ENCODE results near the gene PDE1C. TPM values are rescaled to one million over a fixed set of nuclear protein-coding genes. Genes with fewer than 3 reads are reported as not detected.

The PDE1C gene
- total RNA-seq, 2 experiments from 2014 or later = not detected

DNA sequence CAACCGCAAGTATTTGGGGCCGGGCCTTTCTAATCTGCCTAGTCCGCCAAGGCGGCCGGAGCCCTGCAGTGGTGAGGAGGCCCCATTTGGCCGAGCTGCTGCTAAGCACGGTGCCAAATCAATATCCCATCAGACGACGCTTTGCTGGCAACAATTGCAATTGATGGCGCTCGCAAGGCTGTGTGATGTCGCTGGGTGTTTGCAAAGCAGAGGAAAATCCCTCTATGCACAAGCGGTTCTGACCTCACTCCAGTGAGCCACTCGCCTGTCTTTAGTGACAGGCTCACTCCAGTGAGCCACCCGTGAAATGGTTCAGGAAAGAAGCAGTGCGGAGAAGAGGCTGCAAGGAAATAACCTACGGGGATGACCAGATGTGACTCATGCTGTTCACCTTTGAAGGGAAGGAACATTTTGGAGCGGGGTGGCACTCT, 18.3 kb upstream of the PDE1C start:
- ChIA-PET CTCF (ENCODE audit: unreplicated experiment) (no interaction called here), POLR2A (no interaction called here)
- H3K9me3 ChIP-seq (ENCODE audit: low read length) = no peaks in the 10 kb centered on the region
- no TSS peak for BruUV-seq (replicated peaks)
- H2AFZ ChIP-seq (ENCODE audit: low read length) = no peak overlapping the region
- H3K4me2 ChIP-seq (ENCODE audit: low read length) = no peak overlapping the region
- H3K4me3 ChIP-seq (ENCODE audit: low read depth, low read length, poor library complexity, severe bottlenecking) = no peak overlapping the region
- no peaks in the 10 kb centered on the region for H3K4me1 ChIP-seq (ENCODE audit: insufficient read depth, low read length, poor library complexity, severe bottlenecking)
- intact Hi-C loops (cut with micrococcal nuclease; ENCODE audit: unreplicated experiment) = no loop called here
- H3K9me2 ChIP-seq (ENCODE audit: insufficient read depth, low read length) = no peaks in the 10 kb centered on the region
- TF ChIP-seq, protein P1, sequence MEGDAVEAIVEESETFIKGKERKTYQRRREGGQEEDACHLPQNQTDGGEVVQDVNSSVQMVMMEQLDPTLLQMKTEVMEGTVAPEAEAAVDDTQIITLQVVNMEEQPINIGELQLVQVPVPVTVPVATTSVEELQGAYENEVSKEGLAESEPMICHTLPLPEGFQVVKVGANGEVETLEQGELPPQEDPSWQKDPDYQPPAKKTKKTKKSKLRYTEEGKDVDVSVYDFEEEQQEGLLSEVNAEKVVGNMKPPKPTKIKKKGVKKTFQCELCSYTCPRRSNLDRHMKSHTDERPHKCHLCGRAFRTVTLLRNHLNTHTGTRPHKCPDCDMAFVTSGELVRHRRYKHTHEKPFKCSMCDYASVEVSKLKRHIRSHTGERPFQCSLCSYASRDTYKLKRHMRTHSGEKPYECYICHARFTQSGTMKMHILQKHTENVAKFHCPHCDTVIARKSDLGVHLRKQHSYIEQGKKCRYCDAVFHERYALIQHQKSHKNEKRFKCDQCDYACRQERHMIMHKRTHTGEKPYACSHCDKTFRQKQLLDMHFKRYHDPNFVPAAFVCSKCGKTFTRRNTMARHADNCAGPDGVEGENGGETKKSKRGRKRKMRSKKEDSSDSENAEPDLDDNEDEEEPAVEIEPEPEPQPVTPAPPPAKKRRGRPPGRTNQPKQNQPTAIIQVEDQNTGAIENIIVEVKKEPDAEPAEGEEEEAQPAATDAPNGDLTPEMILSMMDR (conservative IDR thresholded peaks at IDR 0.05; ENCODE audit: low read length) = no peak
- no peak for TF ChIP-seq EZH2phosphoT487 (IDR thresholded peaks at IDR 0.05; ENCODE audit: borderline replicate concordance, low read depth, low read length)
- no peaks in the 10 kb centered on the region for H3K79me2 ChIP-seq (ENCODE audit: insufficient read depth, low read depth, low read length)
- H3K36me3 ChIP-seq (ENCODE audit: insufficient read depth, low read length) = no peaks in the 10 kb centered on the region
- H3K27ac ChIP-seq (ENCODE audit: low read depth, low read length, poor library complexity, severe bottlenecking) = no peak overlapping the region
- H4K20me1 ChIP-seq (ENCODE audit: insufficient read depth, low read length) = no peaks in the 10 kb centered on the region
- DNase-seq (ENCODE audit: low spot score) = no peak

DNA sequence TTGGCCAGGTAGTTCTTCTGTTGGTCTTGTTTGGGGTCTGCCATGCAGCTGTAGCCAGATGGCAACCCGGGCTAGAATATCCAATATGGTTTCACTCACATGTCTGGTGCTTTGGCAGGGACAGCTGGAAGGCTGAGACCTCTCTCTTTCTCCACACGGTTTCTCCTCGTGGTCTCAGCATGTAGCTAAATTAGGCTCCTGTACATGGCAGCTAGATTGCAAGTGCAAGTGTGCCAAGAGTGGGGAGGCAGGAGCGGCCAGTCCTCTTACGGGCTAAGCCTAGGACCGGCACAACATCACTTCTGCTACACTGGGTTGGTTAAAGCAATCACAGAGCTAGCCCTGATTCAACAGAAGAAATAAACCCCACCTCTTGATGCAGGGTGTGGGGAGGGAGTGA, 9.3 kb upstream of the PDE1C start:
- Histone ChIP-seq H3K27ac (ENCODE audit: low read depth, low read length, poor library complexity, severe bottlenecking) (no peak overlapping the region), H2AFZ (ENCODE audit: low read length) (no peak overlapping the region), H3K4me2 (ENCODE audit: low read length) (no peak overlapping the region), H3K4me3 (ENCODE audit: low read depth, low read length, poor library complexity, severe bottlenecking) (no peak overlapping the region), H3K9me3 (ENCODE audit: low read length) (no peaks in the 10 kb centered on the region), H3K9me2 (ENCODE audit: insufficient read depth, low read length) (no peaks in the 10 kb centered on the region), H3K36me3 (ENCODE audit: insufficient read depth, low read length) (no peaks in the 10 kb centered on the region), H3K79me2 (ENCODE audit: insufficient read depth, low read depth, low read length) (no peaks in the 10 kb centered on the region), H4K20me1 (ENCODE audit: insufficient read depth, low read length) (no peaks in the 10 kb centered on the region), H3K4me1 (ENCODE audit: insufficient read depth, low read length, poor library complexity, severe bottlenecking) (no peaks in the 10 kb centered on the region)
- POLR2A ChIA-PET = no interaction called here
- intact Hi-C loops (cut with micrococcal nuclease; ENCODE audit: unreplicated experiment) = no loop called here
- CTCF ChIA-PET (ENCODE audit: unreplicated experiment) = no interaction called here
- no peak for TF ChIP-seq EZH2phosphoT487 (IDR thresholded peaks at IDR 0.05; ENCODE audit: borderline replicate concordance, low read depth, low read length)
- TF ChIP-seq, protein P1 (conservative IDR thresholded peaks at IDR 0.05; ENCODE audit: low read length) = no peak
- BruUV-seq (replicated peaks) = no TSS peak
- DNase-seq (ENCODE audit: low spot score) = no peak

DNA sequence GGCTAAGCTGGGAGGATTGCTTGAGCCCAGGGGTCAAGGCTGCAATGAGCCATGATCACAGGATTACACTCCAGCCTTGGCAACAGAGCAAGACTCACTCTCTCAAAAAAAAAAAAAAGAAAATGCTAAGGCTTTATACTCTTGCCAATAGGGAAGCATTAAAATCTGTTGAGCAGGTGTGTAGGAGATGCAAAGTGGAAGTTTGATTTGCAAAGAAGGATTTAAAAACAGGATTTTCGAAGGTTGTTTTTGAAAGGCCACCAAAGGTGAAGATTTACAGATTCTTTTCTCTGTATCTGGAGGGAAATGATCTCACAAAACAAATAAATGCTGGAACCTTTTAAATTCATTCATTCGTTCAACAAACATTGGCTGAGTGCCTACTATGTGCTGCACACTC, 8.6 kb upstream of the PDE1C start:
- ChIA-PET CTCF (ENCODE audit: unreplicated experiment) (no interaction called here), POLR2A (no interaction called here)
- Histone ChIP-seq H2AFZ (ENCODE audit: low read length) (no peak overlapping the region), H4K20me1 (ENCODE audit: insufficient read depth, low read length) (no peaks in the 10 kb centered on the region), H3K4me3 (ENCODE audit: low read depth, low read length, poor library complexity, severe bottlenecking) (no peak overlapping the region), H3K9me3 (ENCODE audit: low read length) (no peaks in the 10 kb centered on the region), H3K4me2 (ENCODE audit: low read length) (no peak overlapping the region), H3K79me2 (ENCODE audit: insufficient read depth, low read depth, low read length) (no peaks in the 10 kb centered on the region), H3K9me2 (ENCODE audit: insufficient read depth, low read length) (no peaks in the 10 kb centered on the region), H3K36me3 (ENCODE audit: insufficient read depth, low read length) (no peaks in the 10 kb centered on the region), H3K27ac (ENCODE audit: low read depth, low read length, poor library complexity, severe bottlenecking) (no peak overlapping the region), H3K4me1 (ENCODE audit: insufficient read depth, low read length, poor library complexity, severe bottlenecking) (no peaks in the 10 kb centered on the region)
- intact Hi-C loops (cut with micrococcal nuclease; ENCODE audit: unreplicated experiment) = no loop called here
- no TSS peak for BruUV-seq (replicated peaks)
- no peak for DNase-seq (ENCODE audit: low spot score)
- no peak for TF ChIP-seq EZH2phosphoT487 (IDR thresholded peaks at IDR 0.05; ENCODE audit: borderline replicate concordance, low read depth, low read length)
- TF ChIP-seq, protein P1 (conservative IDR thresholded peaks at IDR 0.05; ENCODE audit: low read length) = no peak
